Activated effector memory CD4-positive, alpha-beta T cell treated with Interleukin-2 at 50 U/mL for 16 hours (primary cell): ENCODE data around the gene DOCK2.

Experiments used
- DNase-seq: peaks from one replicate; pipeline ENCODE4 v3.0.0-alpha.2; 2020

Gene DOCK2

GRCh38 chr5:170008376-170008775, 371.3 kb downstream of the DOCK2 start:
- no peak for DNase-seq

- no peak for DNase-seq
These were observed 373.5 kb downstream of the DOCK2 start for GRCh38 chr5:170010595-170010994.

- DNase-seq: no peak
These were observed 374.7 kb downstream of the DOCK2 start for GRCh38 chr5:170011751-170012150.

GRCh38 chr5:170012622-170013021, 375.5 kb downstream of the DOCK2 start:
- no peak for DNase-seq

- DNase-seq: no peak
These were observed 383.3 kb downstream of the DOCK2 start for GRCh38 chr5:170020423-170020822.

GRCh38 chr5:170021506-170021905, 384.4 kb downstream of the DOCK2 start:
- DNase-seq: no peak

GRCh38 chr5:170025853-170026252, 388.8 kb downstream of the DOCK2 start:
- DNase-seq: no peak

- DNase-seq: no peak
These were observed 391.0 kb downstream of the DOCK2 start for GRCh38 chr5:170028124-170028523.

- no peak for DNase-seq
These were observed 397.2 kb downstream of the DOCK2 start for GRCh38 chr5:170034231-170034630.

GRCh38 chr5:170038241-170038640, 401.2 kb downstream of the DOCK2 start:
- DNase-seq: no peak

GRCh38 chr5:170039830-170040229, 402.8 kb downstream of the DOCK2 start:
- no peak for DNase-seq

GRCh38 chr5:170046241-170046640, 409.2 kb downstream of the DOCK2 start:
- DNase-seq: no peak

- no peak for DNase-seq
These were observed 412.6 kb downstream of the DOCK2 start for GRCh38 chr5:170049713-170050112.

GRCh38 chr5:170053896-170054295, 416.8 kb downstream of the DOCK2 start:
- DNase-seq: no peak

- no peak for DNase-seq
These were observed 418.5 kb downstream of the DOCK2 start for GRCh38 chr5:170055606-170056005.

GRCh38 chr5:170056561-170057267, 419.6 kb downstream of the DOCK2 start:
- DNase-seq: no peak

- no peak for DNase-seq
These were observed 420.2 kb downstream of the DOCK2 start for GRCh38 chr5:170057311-170057710.

- DNase-seq: no peak
These were observed 422.1 kb downstream of the DOCK2 start for GRCh38 chr5:170059221-170059620.

GRCh38 chr5:170067152-170067551, 430.1 kb downstream of the DOCK2 start:
- DNase-seq: no peak

GRCh38 chr5:170067574-170068170, 430.6 kb downstream of the DOCK2 start:
- DNase-seq: no peak

GRCh38 chr5:170069512-170069911, 432.4 kb downstream of the DOCK2 start:
- DNase-seq: no peak

GRCh38 chr5:170070556-170071412, 433.7 kb downstream of the DOCK2 start:
- no peak for DNase-seq

- no peak for DNase-seq
These were observed 434.7 kb downstream of the DOCK2 start for GRCh38 chr5:170071748-170072147.

- no peak for DNase-seq
These were observed 438.6 kb downstream of the DOCK2 start for GRCh38 chr5:170075696-170076095.
